ENCODE results near the gene DET1.

The DET1 gene

DNA sequence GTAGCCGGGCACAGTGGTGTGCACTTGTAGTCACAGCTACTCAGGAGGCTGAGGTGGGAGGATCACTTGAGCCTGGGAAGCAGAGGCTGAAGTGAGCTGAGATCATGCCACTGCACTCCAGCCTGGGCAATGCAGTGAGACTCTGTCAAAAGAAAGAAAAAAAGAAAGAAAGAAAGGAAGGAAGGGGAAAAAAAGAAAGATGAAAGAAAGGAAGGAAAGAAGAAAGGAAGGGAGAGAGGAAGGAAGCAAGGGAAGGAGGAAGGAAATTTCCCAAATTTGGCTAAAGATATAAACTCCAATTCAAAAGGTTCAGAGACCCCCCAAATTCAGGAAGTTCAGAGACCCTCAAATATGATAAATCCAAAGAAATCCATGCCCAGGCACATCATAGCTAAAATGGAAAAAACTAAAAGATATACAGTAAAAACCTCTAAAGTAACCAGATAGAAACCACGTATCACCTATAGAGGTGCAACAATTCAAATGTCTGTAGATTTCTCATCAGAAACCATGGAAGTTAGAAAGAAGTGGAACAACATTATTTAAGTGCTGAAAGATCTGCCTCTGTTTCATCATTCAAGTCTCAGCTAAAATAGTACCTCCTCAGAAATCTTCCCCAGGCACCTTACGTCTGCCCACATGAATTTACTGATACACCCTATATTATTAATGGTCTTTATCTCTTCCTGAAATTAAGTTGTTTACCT is 10.7 kb downstream of the DET1 start:
- H3K4me3 ChIP-seq (ENCODE audit: low read depth, low read length): no peak overlapping the region
- no peak for DNase-seq (ENCODE audit: low read depth)
- no peak for TF ChIP-seq POLR2A (IDR thresholded peaks at IDR 0.05; ENCODE audit: extremely low read depth, insufficient read length)
- TF ChIP-seq MYC (IDR thresholded peaks at IDR 0.05; ENCODE audit: low read depth, low read length): no peak
- TF ChIP-seq, protein P1, sequence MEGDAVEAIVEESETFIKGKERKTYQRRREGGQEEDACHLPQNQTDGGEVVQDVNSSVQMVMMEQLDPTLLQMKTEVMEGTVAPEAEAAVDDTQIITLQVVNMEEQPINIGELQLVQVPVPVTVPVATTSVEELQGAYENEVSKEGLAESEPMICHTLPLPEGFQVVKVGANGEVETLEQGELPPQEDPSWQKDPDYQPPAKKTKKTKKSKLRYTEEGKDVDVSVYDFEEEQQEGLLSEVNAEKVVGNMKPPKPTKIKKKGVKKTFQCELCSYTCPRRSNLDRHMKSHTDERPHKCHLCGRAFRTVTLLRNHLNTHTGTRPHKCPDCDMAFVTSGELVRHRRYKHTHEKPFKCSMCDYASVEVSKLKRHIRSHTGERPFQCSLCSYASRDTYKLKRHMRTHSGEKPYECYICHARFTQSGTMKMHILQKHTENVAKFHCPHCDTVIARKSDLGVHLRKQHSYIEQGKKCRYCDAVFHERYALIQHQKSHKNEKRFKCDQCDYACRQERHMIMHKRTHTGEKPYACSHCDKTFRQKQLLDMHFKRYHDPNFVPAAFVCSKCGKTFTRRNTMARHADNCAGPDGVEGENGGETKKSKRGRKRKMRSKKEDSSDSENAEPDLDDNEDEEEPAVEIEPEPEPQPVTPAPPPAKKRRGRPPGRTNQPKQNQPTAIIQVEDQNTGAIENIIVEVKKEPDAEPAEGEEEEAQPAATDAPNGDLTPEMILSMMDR (IDR thresholded peaks at IDR 0.05; ENCODE audit: low read depth, low read length): no peak
- TF ChIP-seq, protein P2, sequence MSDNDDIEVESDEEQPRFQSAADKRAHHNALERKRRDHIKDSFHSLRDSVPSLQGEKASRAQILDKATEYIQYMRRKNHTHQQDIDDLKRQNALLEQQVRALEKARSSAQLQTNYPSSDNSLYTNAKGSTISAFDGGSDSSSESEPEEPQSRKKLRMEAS (IDR thresholded peaks at IDR 0.05; ENCODE audit: low read depth, low read length): no peak

DNA sequence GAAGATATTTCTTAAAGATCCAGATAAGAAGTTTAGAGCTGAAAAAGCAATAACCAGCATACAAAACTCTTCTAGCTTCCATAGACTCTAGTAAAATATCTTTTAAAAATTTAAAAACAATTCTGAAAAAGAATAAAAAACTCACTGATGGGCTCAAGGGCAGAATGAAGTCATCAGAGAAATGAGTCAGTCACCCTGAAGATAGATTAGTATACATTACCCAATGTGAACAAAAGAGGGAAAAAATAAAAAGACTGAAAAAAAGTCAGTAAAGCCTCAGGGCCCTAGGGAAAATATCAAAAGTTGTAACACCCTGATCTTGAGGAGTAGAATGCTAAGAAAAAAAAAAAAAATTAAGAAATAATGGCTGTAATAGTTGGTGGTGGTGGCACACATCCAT is 11.4 kb downstream of the DET1 start:
- no peak overlapping the region for H3K4me3 ChIP-seq (ENCODE audit: low read depth, low read length)
- no peak for DNase-seq (ENCODE audit: low read depth)
- TF ChIP-seq POLR2A (IDR thresholded peaks at IDR 0.05; ENCODE audit: extremely low read depth, insufficient read length) (no peak), MYC (IDR thresholded peaks at IDR 0.05; ENCODE audit: low read depth, low read length) (no peak)
- TF ChIP-seq, protein P2 (IDR thresholded peaks at IDR 0.05; ENCODE audit: low read depth, low read length): no peak
- TF ChIP-seq, protein P1 (IDR thresholded peaks at IDR 0.05; ENCODE audit: low read depth, low read length): no peak

DNA sequence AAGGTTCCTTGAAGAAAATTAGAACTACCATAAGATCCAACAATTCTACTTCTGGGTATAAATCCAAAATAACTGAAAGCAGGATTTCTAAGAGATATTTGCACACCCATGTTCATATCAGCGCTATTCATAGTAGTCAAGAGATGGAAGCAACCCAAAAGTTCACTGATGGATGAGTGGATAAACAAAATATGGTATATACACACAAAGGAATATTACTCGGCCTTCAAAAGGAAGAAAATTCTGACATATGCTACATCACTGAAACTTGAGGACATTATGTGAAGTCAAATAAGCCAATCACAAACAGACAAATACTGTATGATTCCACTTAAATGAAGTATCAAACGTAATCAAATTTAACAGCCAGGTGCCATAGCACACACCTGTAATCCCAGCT is 13.1 kb downstream of the DET1 start:
- no peak for DNase-seq (ENCODE audit: low read depth)
- H3K4me3 ChIP-seq (ENCODE audit: low read depth, low read length): no peak overlapping the region
- TF ChIP-seq MYC (IDR thresholded peaks at IDR 0.05; ENCODE audit: low read depth, low read length) (no peak), POLR2A (IDR thresholded peaks at IDR 0.05; ENCODE audit: extremely low read depth, insufficient read length) (no peak)
- TF ChIP-seq, protein P1 (IDR thresholded peaks at IDR 0.05; ENCODE audit: low read depth, low read length): no peak
- TF ChIP-seq, protein P2 (IDR thresholded peaks at IDR 0.05; ENCODE audit: low read depth, low read length): no peak

DNA sequence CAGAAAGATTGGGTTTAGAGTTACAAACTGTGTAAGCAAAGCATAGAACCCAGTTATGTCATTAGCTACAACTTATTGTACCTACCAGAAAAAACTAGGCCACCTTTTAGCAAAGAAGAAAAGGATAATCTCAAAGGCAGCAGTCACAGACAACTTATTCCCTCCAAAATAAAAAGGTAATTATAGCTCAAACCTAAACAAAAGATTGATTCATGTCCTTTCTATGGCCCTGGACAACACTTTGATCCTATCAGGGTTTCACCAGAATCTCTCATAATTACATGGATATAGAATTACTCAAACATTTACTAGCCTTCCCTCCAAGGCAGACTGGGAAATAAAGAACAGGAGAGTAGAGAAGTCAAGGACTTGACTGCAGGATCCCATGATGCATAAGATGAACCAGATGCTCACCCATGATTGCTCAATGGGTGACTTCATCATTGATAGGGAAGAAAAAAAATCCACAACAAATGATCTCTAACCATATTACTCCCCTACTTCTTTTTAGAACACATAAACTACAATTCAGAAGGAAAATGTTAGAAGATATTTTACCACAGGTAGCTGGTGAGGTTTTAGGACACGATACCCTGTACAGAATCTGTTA is 17.4 kb downstream of the DET1 start:
- no peak overlapping the region for H3K4me3 ChIP-seq (ENCODE audit: low read depth, low read length)
- DNase-seq (ENCODE audit: low read depth): peak; percentile 14
- TF ChIP-seq, protein P1 (IDR thresholded peaks at IDR 0.05; ENCODE audit: low read depth, low read length): no peak
- TF ChIP-seq, protein P2 (IDR thresholded peaks at IDR 0.05; ENCODE audit: low read depth, low read length): no peak
- TF ChIP-seq MYC (IDR thresholded peaks at IDR 0.05; ENCODE audit: low read depth, low read length) (no peak), POLR2A (IDR thresholded peaks at IDR 0.05; ENCODE audit: extremely low read depth, insufficient read length) (no peak)

DNA sequence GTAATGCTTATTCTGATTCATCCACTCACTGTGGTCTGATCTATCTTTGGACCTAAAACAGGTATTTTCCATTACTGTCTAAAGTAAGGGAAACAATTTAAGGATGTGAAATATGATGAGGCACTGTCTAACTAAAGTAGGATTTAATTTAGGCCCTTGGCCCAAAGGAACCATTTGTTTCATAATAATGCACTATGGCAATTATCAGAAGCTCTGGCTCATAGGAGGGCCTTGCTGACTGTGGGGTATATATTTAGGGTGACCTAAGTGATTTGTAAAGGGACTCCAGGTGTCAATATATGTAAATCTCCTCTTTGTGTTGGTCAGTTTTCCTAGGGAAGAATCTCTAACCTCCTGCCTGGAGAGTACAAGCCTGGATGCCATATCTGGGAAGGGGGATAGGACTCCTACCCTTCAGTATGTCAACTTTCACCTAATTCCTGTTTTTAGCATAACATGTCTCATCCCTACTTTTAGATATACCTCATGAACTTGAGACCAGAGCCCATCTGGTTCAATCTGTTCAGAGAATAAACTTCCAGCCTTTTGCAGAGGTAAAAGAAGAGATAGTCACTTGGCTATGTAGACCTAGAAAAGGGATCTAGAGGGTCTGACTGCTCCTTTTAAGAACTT is 20.1 kb downstream of the DET1 start:
- TF ChIP-seq POLR2A (IDR thresholded peaks at IDR 0.05; ENCODE audit: extremely low read depth, insufficient read length): no peak
- TF ChIP-seq, protein P1 (IDR thresholded peaks at IDR 0.05; ENCODE audit: low read depth, low read length): no peak
- TF ChIP-seq, protein P2 (IDR thresholded peaks at IDR 0.05; ENCODE audit: low read depth, low read length): no peak
- TF ChIP-seq MYC (IDR thresholded peaks at IDR 0.05; ENCODE audit: low read depth, low read length): no peak
- no peak for DNase-seq (ENCODE audit: low read depth)
- no peak overlapping the region for H3K4me3 ChIP-seq (ENCODE audit: low read depth, low read length)

Measured in NB4 (cell line).